PC-3 (cell line): ENCODE results near the gene HCCS.

Experiments used
- EZH2 ChIP-seq: fragments of 300-600 bp; sonication (generic); IDR thresholded peaks from one replicate; pipeline ENCODE4 v1.6.1; 2017; ENCODE audit warnings: antibody characterized with exemption, mild to moderate bottlenecking, low read length; ENCODE audit not compliant: unreplicated experiment
- EZH2phosphoT487 ChIP-seq: fragments of 300-600 bp; sonication (generic); IDR thresholded peaks from 2 replicates; pipeline ENCODE4 v1.6.1; 2018; ENCODE audit warnings: mild to moderate bottlenecking, antibody characterized with exemption, low read length, borderline replicate concordance
- TF ChIP-seq, protein P1 (sequence below): fragments of 300-600 bp; sonication (generic); conservative IDR thresholded peaks from 2 replicates; pipeline ENCODE4 v1.5.1; 2017; ENCODE audit warnings: antibody characterized with exemption, low read depth, mild to moderate bottlenecking, low read length

DNA sequence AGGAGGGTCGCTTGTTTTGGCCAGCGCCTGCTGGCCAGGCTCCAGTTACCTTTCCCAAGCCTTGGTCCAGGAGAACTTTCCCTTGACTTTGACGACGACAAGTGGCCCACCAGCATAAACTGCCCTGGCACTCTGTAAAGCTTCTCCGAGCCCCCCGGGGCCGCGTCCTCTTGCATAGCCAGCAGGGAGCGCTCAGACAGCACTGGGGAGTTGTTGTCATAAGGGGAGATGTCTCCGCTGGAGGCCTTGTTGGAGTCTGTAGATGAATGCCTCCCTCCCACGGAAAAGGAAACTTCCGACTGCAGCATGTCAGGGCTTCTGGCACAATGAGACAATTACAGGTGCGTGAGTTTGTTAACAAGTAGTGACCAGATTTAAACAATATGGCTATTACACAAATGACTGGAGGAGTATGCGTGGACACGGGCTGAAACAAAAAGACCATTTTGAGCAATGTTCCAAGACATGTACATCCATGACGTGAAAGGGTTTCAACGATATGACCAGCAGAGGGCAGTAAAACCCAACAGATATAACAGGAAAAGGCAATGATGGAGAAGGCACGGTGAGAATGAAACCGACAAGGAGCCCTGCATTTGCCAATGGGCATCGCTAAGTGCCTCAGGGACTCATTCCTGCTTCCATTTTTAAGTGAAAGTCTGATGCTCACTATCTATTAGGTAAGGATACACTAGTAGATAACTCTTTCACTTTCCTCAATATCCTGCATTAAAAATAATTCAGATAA is 33.0 kb downstream of the HCCS start:
- TF ChIP-seq, protein P1, sequence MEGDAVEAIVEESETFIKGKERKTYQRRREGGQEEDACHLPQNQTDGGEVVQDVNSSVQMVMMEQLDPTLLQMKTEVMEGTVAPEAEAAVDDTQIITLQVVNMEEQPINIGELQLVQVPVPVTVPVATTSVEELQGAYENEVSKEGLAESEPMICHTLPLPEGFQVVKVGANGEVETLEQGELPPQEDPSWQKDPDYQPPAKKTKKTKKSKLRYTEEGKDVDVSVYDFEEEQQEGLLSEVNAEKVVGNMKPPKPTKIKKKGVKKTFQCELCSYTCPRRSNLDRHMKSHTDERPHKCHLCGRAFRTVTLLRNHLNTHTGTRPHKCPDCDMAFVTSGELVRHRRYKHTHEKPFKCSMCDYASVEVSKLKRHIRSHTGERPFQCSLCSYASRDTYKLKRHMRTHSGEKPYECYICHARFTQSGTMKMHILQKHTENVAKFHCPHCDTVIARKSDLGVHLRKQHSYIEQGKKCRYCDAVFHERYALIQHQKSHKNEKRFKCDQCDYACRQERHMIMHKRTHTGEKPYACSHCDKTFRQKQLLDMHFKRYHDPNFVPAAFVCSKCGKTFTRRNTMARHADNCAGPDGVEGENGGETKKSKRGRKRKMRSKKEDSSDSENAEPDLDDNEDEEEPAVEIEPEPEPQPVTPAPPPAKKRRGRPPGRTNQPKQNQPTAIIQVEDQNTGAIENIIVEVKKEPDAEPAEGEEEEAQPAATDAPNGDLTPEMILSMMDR: peak; percentile 68
- TF ChIP-seq EZH2 (no peak), EZH2phosphoT487 (no peak)
